KBM-7 (cell line): Measurements from ENCODE around the gene GRHL3.

Source experiments
- DNase-seq: peaks from one replicate; pipeline ENCODE4 v3.0.0-alpha.2; 2015
- in situ Hi-C: fragments of 300-500 bp; cut with MboI; formaldehyde crosslinking; loops from 2 replicates; pipeline ENCODE4 v1.14.3; 2020; ENCODE audit warnings: low sequenced_read_pairs, low pct_unique_long_range_greater_than_20kb, mixed read lengths

Gene GRHL3

DNA sequence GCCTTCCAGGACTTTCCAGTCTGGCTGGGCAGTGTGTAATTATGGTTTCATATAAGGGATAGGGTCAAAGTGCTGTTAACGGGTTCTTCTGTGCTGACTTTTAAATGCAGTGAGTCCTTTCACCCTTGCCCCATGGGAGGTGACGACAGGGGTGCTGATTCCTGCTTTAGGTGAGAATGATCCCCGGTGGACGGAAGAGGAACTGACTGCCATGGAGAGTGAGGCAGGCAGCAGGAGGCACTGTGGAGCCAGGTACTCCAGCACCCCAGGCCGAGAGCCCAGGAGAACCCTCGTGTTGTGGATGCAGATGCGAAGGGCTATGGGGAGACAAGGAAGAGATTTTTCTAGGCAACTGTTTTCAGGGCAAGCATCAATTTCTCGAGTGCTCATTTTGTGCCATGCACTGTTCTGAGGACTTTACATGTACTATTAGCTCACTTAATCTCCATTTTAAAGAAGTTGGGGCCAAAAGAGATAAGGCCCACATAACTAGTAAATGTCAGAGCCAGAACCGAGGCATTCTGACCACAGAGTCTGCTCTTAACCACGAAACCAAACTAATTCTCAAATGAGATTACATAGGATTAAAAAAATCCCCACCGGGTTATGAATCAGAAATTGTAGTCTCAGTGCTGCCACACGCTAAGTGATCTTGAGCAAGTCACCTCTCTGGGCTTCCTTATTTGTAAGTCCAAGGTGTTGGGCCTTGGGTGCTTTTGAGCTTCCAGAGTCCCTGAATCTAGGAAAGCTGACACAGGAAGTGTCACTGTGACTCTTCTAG lies 66.2 kb downstream of the GRHL3 start:
- peak; percentile 15 for DNase-seq
- in situ Hi-C loops = loop anchor here (10.0 kb wide), 1 partner anchor 181 kb away; no protein-coding TSS in a partner anchor

DNA sequence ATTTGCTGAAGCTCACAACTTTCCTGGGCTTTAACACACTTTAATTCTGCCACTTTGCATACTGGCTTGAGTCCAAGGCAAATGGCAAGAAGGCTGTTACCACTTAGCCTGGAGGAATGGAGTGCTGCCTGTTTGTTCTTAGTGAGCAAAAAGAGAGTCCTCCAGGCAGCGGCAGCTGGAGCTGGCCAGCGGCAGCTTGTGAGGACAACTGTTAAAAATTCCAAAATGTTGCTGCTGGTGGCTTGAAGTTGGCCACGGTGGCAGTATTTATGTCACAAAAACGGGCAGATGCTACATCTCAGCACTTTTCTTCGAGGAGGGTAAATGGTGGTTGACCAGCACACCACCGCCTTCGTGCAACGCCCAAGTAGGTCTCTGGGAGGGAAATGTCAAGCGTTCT lies 67.1 kb downstream of the GRHL3 start:
- DNase-seq = no peak
- in situ Hi-C loops = loop anchor here (10.0 kb wide), 1 partner anchor 181 kb away; no protein-coding TSS in a partner anchor

GRCh38 chr1:24386931-24387330 lies 67.8 kb downstream of the GRHL3 start:
- in situ Hi-C loops = loop anchor here (10.0 kb wide), 1 partner anchor 182 kb away; no protein-coding TSS in a partner anchor
- DNase-seq = no peak

DNA sequence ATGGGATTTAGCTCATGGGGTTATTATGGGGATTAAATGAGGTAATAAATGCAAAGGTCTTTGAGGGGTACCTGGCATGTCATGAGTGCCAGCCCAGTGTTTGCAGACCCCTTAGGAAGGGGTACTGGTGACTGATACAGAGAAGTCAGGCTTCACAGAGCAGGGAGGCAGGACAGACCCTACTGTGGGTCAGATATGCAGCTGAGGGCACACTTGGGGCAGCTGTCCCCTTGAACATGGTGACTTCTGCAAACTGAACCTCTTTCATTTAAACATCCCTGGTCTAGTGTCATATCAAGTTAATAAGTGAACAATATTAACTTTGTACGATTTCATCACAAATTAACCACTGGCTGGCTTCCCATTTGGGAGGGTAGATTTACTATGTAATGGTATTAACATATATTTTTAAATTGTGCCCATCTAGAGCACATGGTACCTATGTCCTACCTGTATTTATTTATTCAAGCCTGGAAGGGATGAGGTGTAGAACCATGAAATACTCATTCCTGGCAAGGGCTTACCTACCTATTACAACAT lies 68.5 kb downstream of the GRHL3 start:
- no peak for DNase-seq
- in situ Hi-C loops = loop anchor here (10.0 kb wide), 1 partner anchor 183 kb away; no protein-coding TSS in a partner anchor

DNA sequence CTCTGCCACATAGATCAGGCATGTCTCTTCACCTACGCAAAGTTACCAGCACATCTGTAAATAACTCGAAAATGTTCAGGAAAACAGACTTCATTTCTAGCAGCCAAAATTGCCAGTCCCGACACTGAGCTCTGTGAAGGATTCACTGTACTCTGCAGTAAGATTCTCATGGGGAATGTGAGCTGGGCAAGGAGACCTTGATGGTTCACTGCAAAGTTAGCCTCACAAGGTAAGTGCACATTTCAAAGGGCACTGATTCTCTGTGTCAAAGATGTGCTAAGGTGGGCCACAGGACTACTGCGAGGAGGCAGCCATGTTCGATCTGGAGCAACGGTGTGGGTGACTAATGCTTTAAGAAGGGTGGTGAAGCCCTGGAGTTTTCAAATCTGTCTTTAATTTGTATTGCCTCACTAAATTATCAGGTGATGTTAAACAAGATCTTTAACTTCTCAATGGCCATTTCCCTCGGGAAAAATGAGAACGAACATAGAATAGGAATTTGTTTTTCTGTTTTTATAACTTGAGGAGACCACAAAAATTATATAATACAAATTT lies 69.3 kb downstream of the GRHL3 start:
- in situ Hi-C loops = loop anchor here (10.0 kb wide), 1 partner anchor 184 kb away; no protein-coding TSS in a partner anchor
- DNase-seq = no peak

GRCh38 chr1:24389231-24389678 lies 70.1 kb downstream of the GRHL3 start:
- no peak for DNase-seq
- in situ Hi-C loops = loop anchor here (10.0 kb wide), 1 partner anchor 184 kb away; no protein-coding TSS in a partner anchor

DNA sequence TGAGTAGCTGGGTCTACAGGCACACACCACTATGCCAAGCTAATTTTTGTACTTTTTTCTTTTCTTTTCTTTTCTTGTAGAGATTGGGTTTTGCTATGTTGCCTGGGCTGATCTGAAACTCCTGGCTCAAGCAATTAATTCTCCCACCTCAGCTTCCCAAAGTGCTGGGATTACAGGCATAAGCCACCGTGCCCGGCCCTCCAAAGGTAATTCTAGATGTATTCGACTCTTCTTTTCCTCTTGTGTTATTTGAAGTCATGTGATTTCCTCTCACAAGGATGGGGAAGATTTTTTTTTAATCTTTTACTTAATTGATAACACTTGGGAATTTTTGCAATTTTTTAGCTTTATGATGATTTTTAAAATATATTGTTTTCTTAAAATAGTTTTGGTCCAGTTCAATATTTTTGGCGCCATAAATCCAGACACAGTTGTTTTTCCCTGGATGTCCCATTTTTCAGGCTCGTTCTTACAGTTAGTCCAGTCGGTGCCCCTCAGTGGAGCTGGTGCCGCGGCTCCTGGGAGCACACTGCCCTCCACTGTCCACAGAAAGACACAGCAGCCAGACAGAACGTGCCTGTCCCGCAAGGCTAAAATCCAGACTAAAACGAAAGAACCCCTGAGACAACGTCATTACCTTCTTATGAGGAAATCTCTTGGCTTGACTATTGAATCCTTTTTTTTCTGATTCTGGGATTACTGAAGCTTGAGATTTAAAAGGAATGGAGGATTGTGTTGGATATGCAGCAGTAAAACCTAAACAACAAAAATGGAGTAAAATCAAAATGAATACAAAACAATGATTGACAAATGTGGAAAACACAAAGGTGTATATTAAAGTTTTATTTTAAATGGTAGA lies 72.0 kb downstream of the GRHL3 start:
- peak; percentile 75 for DNase-seq
- in situ Hi-C loops = no loop called here

DNA sequence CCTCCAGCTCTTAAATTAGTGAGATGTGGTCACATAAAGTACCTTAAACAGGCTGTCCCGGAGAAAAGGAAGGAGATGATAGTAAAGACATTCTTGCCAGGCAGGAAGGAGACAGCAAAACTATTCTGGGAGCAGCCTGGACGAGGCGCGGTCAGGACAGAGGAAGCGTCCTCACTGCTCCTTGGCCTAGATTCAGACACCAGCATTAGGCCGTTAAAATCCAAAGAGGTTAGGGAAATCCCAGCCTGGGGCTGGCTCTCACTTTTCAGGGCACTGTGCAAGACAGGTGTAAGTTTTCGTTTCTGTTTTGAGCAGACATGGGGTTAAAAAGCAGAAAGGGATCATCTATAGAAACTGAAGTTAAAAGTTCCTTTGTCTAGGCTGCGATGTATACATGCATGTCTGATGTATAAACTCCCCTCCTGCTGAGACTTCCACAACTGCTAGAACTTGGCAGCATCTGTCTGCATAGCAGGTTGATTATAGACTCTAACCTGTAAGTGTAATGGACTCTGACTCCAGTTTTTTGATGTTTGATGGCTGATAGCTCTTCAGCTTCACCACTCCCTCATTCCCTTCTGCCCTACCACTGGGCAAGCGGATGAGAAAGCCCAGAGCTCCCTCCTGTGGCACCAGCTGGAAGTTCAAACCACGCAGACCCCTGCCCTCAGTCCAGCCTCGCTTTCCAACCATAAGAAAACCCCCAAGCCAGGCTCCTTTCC lies 72.9 kb downstream of the GRHL3 start:
- in situ Hi-C loops = no loop called here
- peak; percentile 72 for DNase-seq

DNA sequence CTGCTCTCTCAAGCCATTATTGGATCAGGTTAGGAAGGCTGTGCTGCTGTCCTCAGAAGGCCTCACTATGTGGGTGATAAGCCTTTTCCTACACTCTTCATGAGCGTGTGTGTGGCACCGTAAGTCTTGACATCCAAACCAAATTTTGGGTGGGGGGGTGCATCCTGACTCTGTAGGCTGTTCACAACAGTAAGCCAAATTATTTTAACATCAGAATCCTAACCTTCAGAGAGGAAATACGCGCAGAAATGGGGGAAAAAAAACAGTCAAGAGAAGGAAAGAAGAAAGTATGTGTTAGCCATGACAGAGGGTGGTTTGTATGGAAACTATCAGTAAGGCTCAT lies 73.4 kb downstream of the GRHL3 start:
- DNase-seq = no peak
- in situ Hi-C loops = no loop called here

DNA sequence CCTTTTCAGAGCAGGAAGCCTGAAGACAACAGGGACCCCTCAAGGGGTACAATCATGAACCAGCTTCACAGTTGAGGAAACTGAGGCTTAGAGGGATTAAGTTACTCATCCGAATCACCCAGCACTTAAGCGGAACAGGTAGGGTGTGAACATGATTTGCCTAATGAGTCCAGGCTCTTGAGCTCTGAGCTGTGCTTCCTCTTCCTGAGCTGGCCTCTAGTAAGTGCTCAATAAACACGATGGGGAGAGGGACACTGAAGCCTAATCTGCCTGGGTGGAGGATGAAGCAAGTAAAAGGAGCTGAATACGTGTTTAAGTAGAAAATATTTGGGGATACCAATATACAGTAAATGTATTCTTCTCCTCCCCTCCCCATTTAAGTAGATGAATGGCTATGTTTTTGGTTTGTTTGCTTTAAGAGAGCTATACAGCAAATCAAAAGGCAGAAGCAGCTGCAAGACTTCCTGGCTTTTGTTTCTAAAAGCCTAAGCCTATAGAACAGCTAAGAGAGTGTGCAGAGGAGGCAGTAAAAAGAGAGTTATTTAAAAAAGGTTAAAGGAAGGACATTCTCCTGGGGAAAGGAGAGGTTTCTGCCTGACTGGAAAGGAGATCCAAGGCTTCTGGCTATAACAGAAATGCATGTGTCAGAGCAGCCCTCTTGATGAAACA lies 74.0 kb downstream of the GRHL3 start:
- no peak for DNase-seq
- in situ Hi-C loops = no loop called here

DNA sequence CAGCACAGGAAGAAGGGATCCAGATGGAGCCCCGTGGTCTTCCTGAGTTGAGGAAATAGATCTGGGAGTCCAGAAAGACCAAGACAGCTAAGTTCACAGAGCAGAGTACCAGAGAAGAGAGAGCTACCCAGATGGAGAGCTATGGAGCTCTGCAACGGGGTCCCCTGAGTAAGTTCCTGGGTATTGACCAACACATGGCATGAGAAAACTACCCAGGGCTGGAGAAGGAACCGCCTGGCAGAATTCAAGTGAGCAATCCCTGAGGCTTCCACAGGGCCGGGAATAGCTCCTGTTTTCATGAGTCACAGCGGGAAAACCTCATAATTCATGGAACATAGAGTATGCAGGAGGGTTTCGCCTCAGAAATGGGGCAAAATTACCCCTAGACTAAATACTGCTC lies 74.7 kb downstream of the GRHL3 start:
- in situ Hi-C loops = no loop called here
- DNase-seq = no peak

- DNase-seq = no peak
- in situ Hi-C loops = no loop called here
These were observed 80.9 kb downstream of the GRHL3 start for GRCh38 chr1:24400065-24400464.

DNA sequence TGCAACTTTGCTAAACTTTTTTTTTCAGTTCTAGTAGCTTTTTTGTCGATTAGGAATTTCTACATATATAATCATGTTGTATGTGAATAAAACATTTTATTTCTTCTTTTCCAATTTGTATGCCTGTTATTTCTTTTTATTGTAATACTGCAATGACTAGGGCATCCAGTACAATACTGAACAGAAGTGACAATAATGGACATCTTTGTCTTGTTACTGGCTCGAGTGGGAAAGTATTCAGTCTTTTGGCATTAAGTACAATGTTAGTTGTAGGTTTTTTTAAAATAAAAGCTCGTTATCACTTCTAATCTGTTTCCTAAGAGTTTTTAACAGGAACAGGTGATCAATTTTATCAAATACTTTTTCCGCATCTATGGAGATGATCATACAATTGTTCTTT lies 84.6 kb downstream of the GRHL3 start:
- in situ Hi-C loops = no loop called here
- no peak for DNase-seq
